H9 (cell line): Measurements from ENCODE around the gene AATK. TPM values are rescaled to one million over a fixed set of nuclear protein-coding genes. Genes with fewer than 3 reads are reported as not detected.

ENCODE experiments used
- DNase-seq: peaks from one replicate; pipeline ENCODE4 v3.0.0-alpha.2; 2017
- H2AFZ ChIP-seq: one replicate; pipeline ENCODE4 v1.6.1; 2013; ENCODE audit warnings: mild to moderate bottlenecking, low read length, control low read depth, moderate library complexity
- H2AK5ac ChIP-seq: 2 replicates; pipeline ENCODE4 v1.6.1; 2013; ENCODE audit warnings: low read length, control low read depth, mixed read lengths; ENCODE audit not compliant: insufficient read length
- H2BK120ac ChIP-seq: one replicate; pipeline ENCODE4 v1.6.1; 2013; ENCODE audit warnings: low read depth, mild to moderate bottlenecking, low read length, control low read depth, inconsistent platforms; ENCODE audit not compliant: poor library complexity, severe bottlenecking
- H2BK12ac ChIP-seq: 2 replicates; pipeline ENCODE4 v1.6.1; 2013; ENCODE audit warnings: low read length, control low read depth, mixed read lengths, low read depth; ENCODE audit not compliant: insufficient read length
- H2BK15ac ChIP-seq: 2 replicates; pipeline ENCODE4 v1.6.1; 2013; ENCODE audit warnings: low read depth, low read length, control low read depth
- H2BK20ac ChIP-seq: one replicate; pipeline ENCODE4 v1.6.1; 2013; ENCODE audit warnings: low read depth, mild to moderate bottlenecking, low read length, control low read depth, inconsistent platforms; ENCODE audit not compliant: poor library complexity, severe bottlenecking
- H2BK5ac ChIP-seq: 2 replicates; pipeline ENCODE4 v1.6.1; 2013; ENCODE audit warnings: low read length, control low read depth, mixed read lengths; ENCODE audit not compliant: insufficient read length
- H3K14ac ChIP-seq: 2 replicates; pipeline ENCODE4 v1.6.1; 2013; ENCODE audit warnings: low read length, control low read depth; ENCODE audit not compliant: insufficient read depth
- H3K18ac ChIP-seq: 2 replicates; pipeline ENCODE4 v1.6.1; 2013; ENCODE audit warnings: low read depth, mild to moderate bottlenecking, mixed read lengths, low read length, control low read depth; ENCODE audit not compliant: insufficient read length
- H3K23ac ChIP-seq: 2 replicates; pipeline ENCODE4 v1.6.1; 2013; ENCODE audit warnings: low read length, control low read depth, mixed read lengths, low read depth; ENCODE audit not compliant: insufficient read length
- H3K23me2 ChIP-seq: 2 replicates; pipeline ENCODE4 v1.6.1; 2013; ENCODE audit warnings: low read depth, mild to moderate bottlenecking, mixed read lengths, low read length, control low read depth; ENCODE audit not compliant: insufficient read length, poor library complexity, severe bottlenecking
- H3K27ac ChIP-seq: 2 replicates; pipeline ENCODE4 v1.5.1; 2013; ENCODE audit warnings: low read length, control low read depth, mixed read lengths, low read depth; ENCODE audit not compliant: insufficient read length
- H3K27me3 ChIP-seq: 2 replicates; pipeline ENCODE4 v1.6.1; 2013; ENCODE audit warnings: low read length, control low read depth, inconsistent platforms; ENCODE audit not compliant: insufficient read depth
- H3K4ac ChIP-seq: 2 replicates; pipeline ENCODE4 v1.6.1; 2013; ENCODE audit warnings: low read depth, mild to moderate bottlenecking, control low read depth, inconsistent platforms, low read length, moderate library complexity
- H3K4me1 ChIP-seq: 2 replicates; pipeline ENCODE4 v1.6.1; 2013; ENCODE audit warnings: low read length, control low read depth, inconsistent platforms; ENCODE audit not compliant: insufficient read depth
- H3K4me2 ChIP-seq: 2 replicates; pipeline ENCODE4 v1.6.1; 2013; ENCODE audit warnings: low read length, control low read depth, mixed read lengths; ENCODE audit not compliant: insufficient read length, insufficient read depth
- H3K56ac ChIP-seq: 2 replicates; pipeline ENCODE4 v1.6.1; 2013; ENCODE audit warnings: low read depth, mild to moderate bottlenecking, mixed read lengths, low read length, control low read depth; ENCODE audit not compliant: insufficient read length
- H3K79me1 ChIP-seq: 2 replicates; pipeline ENCODE4 v1.6.1; 2013; ENCODE audit warnings: low read depth, mild to moderate bottlenecking, moderate library complexity, low read length, control low read depth, inconsistent platforms; ENCODE audit not compliant: insufficient read depth, poor library complexity, severe bottlenecking
- H3K79me2 ChIP-seq: 2 replicates; pipeline ENCODE4 v1.6.1; 2013; ENCODE audit warnings: low read length, control low read depth, inconsistent platforms; ENCODE audit not compliant: insufficient read depth
- H3K9ac ChIP-seq: 2 replicates; pipeline ENCODE4 v1.6.1; 2013; ENCODE audit warnings: low read length, control low read depth, mixed read lengths; ENCODE audit not compliant: insufficient read length; ENCODE audit errors: extremely low read depth
- H3K9me3 ChIP-seq: one replicate; pipeline ENCODE4 v1.6.1; 2013; ENCODE audit warnings: low read depth, low read length, inconsistent platforms; ENCODE audit not compliant: control insufficient read depth
- H3T11ph ChIP-seq: one replicate; pipeline ENCODE4 v1.6.1; 2013; ENCODE audit warnings: mild to moderate bottlenecking, low read length, control low read depth, inconsistent platforms
- H4K20me1 ChIP-seq: one replicate; pipeline ENCODE4 v1.6.1; 2013; ENCODE audit not compliant: control insufficient read depth, insufficient read length, insufficient read depth
- H4K5ac ChIP-seq: 2 replicates; pipeline ENCODE4 v1.6.1; 2013; ENCODE audit warnings: low read depth, mild to moderate bottlenecking, mixed read lengths, low read length, control low read depth; ENCODE audit not compliant: insufficient read length
- H4K8ac ChIP-seq: replicated peaks from 2 replicates; pipeline ENCODE4 v1.6.1; 2013; ENCODE audit warnings: low read length, control low read depth, mixed read lengths, low read depth; ENCODE audit not compliant: insufficient read length
- H4K91ac ChIP-seq: 2 replicates; pipeline ENCODE4 v1.6.1; 2013; ENCODE audit warnings: low read depth, mild to moderate bottlenecking, moderate library complexity, mixed read lengths, low read length, control low read depth; ENCODE audit not compliant: insufficient read length
- H3K27ac Mint-ChIP-seq, 3 experiments: 2 replicates in 2 of 3; 3 replicates in 1 of 3; pipeline ENCODE4 v1.8.0; 2020 to 2021; ENCODE audit warnings: mixed read lengths in 3 of 3, mild to moderate bottlenecking in 1 of 3, moderate library complexity in 1 of 3
- H3K27me3 Mint-ChIP-seq: 2 replicates; pipeline ENCODE4 v1.8.0; 2021; ENCODE audit warnings: low read depth, mild to moderate bottlenecking, moderate library complexity, mixed read lengths
- H3K36me3 Mint-ChIP-seq, 3 experiments: 2 replicates in 2 of 3; 3 replicates in 1 of 3; pipeline ENCODE4 v1.8.0; 2020 to 2021; ENCODE audit warnings: low read depth in 3 of 3, mixed read lengths in 3 of 3; ENCODE audit not compliant: insufficient read depth in 1 of 3
- H3K4me1 Mint-ChIP-seq, 2 experiments: 2 replicates each; pipeline ENCODE4 v1.8.0; 2020; ENCODE audit warnings: mixed read lengths in 2 of 2
- H3K4me3 Mint-ChIP-seq, 2 experiments: 2 replicates in 1 of 2; 3 replicates in 1 of 2; pipeline ENCODE4 v1.8.0; 2020 to 2021; ENCODE audit warnings: mild to moderate bottlenecking in 2 of 2, mixed read lengths in 2 of 2, moderate library complexity in 1 of 2
- H3K9me3 Mint-ChIP-seq, 2 experiments: 2 replicates in 1 of 2; 3 replicates in 1 of 2; pipeline ENCODE4 v1.8.0; 2020; ENCODE audit warnings: mild to moderate bottlenecking in 2 of 2, mixed read lengths in 2 of 2, moderate library complexity in 1 of 2
- CTCF ChIP-seq: fragments of 200-600 bp; sonication (generic); conservative IDR thresholded peaks from 3 replicates; pipeline ENCODE4 v1.8.0; 2021; ENCODE audit warnings: antibody characterized with exemption, mild to moderate bottlenecking
- WGBS: extraction: QIAGEN DNeasy Blood & Tissue Kit; methylation state at CpG from one replicate; pipeline ENCODE4 v1.1.7; 2013; ENCODE audit warnings: missing lambda C conversion rate, low lambda C conversion rate, mixed read lengths; ENCODE audit not compliant: insufficient read length; ENCODE audit errors: extremely low coverage; 5-methylcytosine and 5-hydroxymethylcytosine counted together
- total RNA-seq: library from RNA; stranded (reverse); gene quantifications from 2 replicates; pipeline ENCODE4 v1.2.1, GENCODE V29; 2021

AATK gene
- total RNA-seq, 1 experiment from 2014 or later = 2.4 TPM

DNA sequence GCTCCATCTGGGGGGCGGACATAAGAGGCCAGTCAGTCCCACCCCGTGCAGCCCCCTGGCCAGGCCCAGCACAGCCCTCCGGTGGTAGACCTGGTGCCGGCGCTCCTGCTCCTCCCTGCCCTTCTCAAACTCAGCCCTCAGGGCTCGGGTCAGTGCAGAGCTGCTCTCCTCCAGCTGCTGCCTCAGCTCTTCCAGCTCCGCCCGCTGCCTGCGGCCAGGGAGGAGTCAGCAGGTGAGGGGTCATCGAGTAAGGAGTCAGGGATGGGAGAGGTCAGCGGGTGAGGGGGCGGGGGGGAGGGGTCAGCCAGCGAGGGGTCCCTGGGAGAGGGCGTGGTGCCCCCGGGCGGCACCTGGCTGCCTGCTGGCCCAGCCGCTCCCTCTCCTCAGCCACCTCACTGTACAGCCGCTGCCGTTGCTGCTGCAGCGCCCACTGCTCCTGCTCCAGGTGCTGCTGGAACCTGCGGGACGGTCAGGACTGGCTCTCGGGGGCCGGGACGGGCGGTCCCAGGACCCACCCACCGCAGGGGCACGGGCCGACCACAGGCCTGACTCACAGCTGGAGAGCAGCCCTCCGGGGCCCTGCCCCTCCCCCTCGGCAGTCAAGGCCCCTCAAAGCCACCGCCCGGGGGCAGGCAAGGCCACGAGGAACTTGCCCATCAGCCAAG is 26.5 kb upstream of the AATK start:
- WGBS = no CpG with 5 or more reads among the region's 34 CpGs
- no peaks in the 10 kb centered on the region for H3K4me1 ChIP-seq
- no peak for TF ChIP-seq CTCF
- H2BK20ac ChIP-seq = no peak overlapping the region
- Mint-ChIP-seq H3K27me3 (no peaks in the 10 kb centered on the region), H3K27ac (no peak overlapping the region), H3K9me3 (no peaks in the 10 kb centered on the region), H3K4me3 (no peak overlapping the region), H3K36me3 (peaks cover 0 to 10% (median 6%) of the 10 kb centered on the region in 3 experiments; a peak in 5 of 7 replicates), H3K4me1 (no peaks in the 10 kb centered on the region)
- H3K9me3 ChIP-seq = no peaks in the 10 kb centered on the region
- H3K23ac ChIP-seq = no peak overlapping the region
- no peaks in the 10 kb centered on the region for H3K27me3 ChIP-seq
- no peak overlapping the region for H2AK5ac ChIP-seq
- no peak overlapping the region for H3K4me2 ChIP-seq
- no peaks in the 10 kb centered on the region for H3K79me2 ChIP-seq
- H2BK15ac ChIP-seq = no peak overlapping the region
- H3K56ac ChIP-seq = no peak overlapping the region
- no peak overlapping the region for H2BK120ac ChIP-seq
- no peaks in the 10 kb centered on the region for H3K79me1 ChIP-seq
- no peak overlapping the region for H3T11ph ChIP-seq
- H4K8ac ChIP-seq = no peak overlapping the region
- no peak overlapping the region for H4K91ac ChIP-seq
- H3K18ac ChIP-seq = no peak overlapping the region
- H3K23me2 ChIP-seq = no peaks in the 10 kb centered on the region
- no peak overlapping the region for H2BK12ac ChIP-seq
- H2AFZ ChIP-seq = no peak overlapping the region
- DNase-seq = no peak
- no peak overlapping the region for H3K4ac ChIP-seq
- H4K5ac ChIP-seq = no peak overlapping the region
- H3K9ac ChIP-seq = no peak overlapping the region
- no peak overlapping the region for H3K14ac ChIP-seq
- H4K20me1 ChIP-seq = no peaks in the 10 kb centered on the region
- H2BK5ac ChIP-seq = no peak overlapping the region
- no peak overlapping the region for H3K27ac ChIP-seq
